Measurements from ENCODE around the gene SNX6. TPM values are rescaled to one million over a fixed set of nuclear protein-coding genes. Genes with fewer than 3 reads are reported as not detected.
"Not testable (repeated sequence)": the region's sequence is repeated elsewhere in the genome, so short reads cannot be mapped to it uniquely, and the experiment has no call there.

The SNX6 gene
- total RNA-seq, 1 donor from 2014 or later, result 365 TPM

DNA sequence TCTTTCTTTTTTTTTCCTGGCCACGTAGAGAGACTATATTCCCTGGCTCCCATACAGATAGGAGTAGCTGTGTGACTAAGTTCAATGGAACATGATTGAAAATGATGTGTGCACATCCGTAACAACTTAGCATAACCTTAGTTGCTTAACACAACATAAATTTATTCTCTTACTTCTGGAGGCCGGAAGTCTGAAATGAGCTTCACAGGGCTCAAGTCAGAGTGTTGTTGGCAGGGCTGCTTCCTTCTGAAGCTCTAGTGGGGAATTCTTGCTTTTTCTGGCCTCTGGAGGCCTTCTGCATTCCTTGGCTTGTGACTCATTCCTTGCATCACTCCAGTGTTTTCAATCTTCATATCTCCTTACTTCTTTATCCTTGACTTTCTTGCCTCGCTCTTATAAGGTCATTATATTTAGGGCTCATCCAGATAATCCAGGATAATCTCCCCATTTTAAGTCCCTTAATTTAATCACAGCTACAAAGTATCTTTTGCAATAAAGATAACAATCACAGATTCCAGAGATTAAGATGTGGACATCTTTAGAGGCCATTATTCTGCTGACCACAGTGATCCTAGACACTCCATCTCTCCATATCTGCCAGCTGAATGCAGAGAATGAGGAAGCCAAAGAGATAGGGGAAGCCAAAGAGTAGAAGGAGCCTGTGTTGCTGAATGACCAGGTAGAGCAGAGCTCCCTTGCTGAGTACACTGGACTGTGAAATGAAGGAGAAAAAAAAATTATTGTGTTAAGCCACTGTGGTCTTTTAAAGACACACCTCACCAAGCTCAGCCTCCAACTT, 21.0 kb upstream of the SNX6 start:
- Histone ChIP-seq H3K4me1 (no peaks in the 10 kb centered on the region), H3K9ac (no peak overlapping the region), H3F3A (ENCODE audit: low read depth) (no peaks in the 10 kb centered on the region), H3K4me2 (no peak overlapping the region), H3K9me3 (ENCODE audit: low read depth) (no peaks in the 10 kb centered on the region), H4K20me1 (ENCODE audit: low read depth) (no peaks in the 10 kb centered on the region), H3K36me3 (no peaks in the 10 kb centered on the region), H3K27ac (no peak overlapping the region), H3K27me3 (no peaks in the 10 kb centered on the region), H2AFZ (replicated peaks) (no peak overlapping the region), H3K4me3 (no peak overlapping the region), H3K79me2 (ENCODE audit: low read depth) (no peaks in the 10 kb centered on the region)
- Mint-ChIP-seq H3K4me1 (no peaks in the 10 kb centered on the region), H3K36me3 (no peaks in the 10 kb centered on the region), H3K27ac (no peak overlapping the region), H3K9me3 (no peaks in the 10 kb centered on the region), H3K27me3 (ENCODE audit: insufficient read depth, low read depth) (peaks cover 4% of the 10 kb centered on the region), H3K4me3 (no peak overlapping the region)
- no peak for DNase-seq (ENCODE audit: low spot score)
- TF ChIP-seq EZH2phosphoT487 (IDR thresholded peaks at IDR 0.05), result no peak
- TF ChIP-seq, protein P1, sequence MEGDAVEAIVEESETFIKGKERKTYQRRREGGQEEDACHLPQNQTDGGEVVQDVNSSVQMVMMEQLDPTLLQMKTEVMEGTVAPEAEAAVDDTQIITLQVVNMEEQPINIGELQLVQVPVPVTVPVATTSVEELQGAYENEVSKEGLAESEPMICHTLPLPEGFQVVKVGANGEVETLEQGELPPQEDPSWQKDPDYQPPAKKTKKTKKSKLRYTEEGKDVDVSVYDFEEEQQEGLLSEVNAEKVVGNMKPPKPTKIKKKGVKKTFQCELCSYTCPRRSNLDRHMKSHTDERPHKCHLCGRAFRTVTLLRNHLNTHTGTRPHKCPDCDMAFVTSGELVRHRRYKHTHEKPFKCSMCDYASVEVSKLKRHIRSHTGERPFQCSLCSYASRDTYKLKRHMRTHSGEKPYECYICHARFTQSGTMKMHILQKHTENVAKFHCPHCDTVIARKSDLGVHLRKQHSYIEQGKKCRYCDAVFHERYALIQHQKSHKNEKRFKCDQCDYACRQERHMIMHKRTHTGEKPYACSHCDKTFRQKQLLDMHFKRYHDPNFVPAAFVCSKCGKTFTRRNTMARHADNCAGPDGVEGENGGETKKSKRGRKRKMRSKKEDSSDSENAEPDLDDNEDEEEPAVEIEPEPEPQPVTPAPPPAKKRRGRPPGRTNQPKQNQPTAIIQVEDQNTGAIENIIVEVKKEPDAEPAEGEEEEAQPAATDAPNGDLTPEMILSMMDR (IDR thresholded peaks at IDR 0.05), result no peak
- no peak for TF ChIP-seq EZH2 (IDR thresholded peaks at IDR 0.05)

DNA sequence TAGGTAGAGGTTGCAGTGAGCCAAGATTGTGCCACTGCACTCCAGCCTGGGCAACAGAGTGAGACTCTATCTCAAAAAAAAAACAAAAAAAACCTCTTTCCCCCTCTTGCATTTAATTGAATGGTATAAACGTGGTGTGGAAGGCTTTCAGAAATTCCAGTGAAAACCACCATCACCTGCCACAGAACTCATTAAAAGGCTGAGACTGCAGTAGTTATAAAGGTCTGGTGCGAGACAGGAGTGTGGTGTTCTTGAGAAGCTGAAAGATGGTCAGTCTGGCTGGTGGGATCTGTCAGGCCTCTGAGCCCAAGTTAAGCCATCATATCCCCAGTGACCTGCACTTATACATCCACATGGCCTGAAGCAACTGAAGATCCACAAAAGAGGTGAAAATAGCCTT, 20.1 kb upstream of the SNX6 start:
- H3K4me3 ChIP-seq; DNase-seq (ENCODE audit: low spot score); H2AFZ ChIP-seq (replicated peaks); H3K4me2 ChIP-seq; H3K36me3 ChIP-seq; H3K9me3 Mint-ChIP-seq; H3K27me3 ChIP-seq; H3K4me3 Mint-ChIP-seq; H3K9me3 ChIP-seq (ENCODE audit: low read depth); H3K27me3 Mint-ChIP-seq (ENCODE audit: insufficient read depth, low read depth); H3K36me3 Mint-ChIP-seq; H3K27ac Mint-ChIP-seq; H4K20me1 ChIP-seq (ENCODE audit: low read depth); H3K27ac ChIP-seq; H3K9ac ChIP-seq; H3K4me1 ChIP-seq; H3K79me2 ChIP-seq (ENCODE audit: low read depth); H3K4me1 Mint-ChIP-seq; H3F3A ChIP-seq (ENCODE audit: low read depth): not testable (repeated sequence)

DNA sequence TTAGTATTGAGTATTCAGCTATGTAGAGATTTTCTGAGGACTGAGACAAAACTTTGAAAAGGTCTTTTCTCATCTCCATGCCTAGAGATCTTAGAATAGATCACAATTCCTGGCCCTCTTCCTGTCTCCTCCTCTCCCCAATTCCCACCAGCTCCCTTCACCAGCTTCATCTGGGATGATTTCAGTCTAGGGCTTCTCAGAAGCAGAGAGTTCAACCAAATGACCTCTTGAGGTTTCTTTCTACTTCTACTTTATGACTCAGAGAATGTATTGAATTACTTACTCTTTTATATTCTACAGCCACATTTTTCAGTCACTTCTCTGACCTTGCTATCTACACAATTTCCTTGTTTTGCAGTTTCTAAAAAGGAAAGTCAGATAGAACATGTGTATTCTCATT, 19.4 kb upstream of the SNX6 start:
- Histone ChIP-seq H3K27me3 (no peaks in the 10 kb centered on the region), H3K27ac (no peak overlapping the region), H4K20me1 (ENCODE audit: low read depth) (no peaks in the 10 kb centered on the region), H3K4me1 (no peaks in the 10 kb centered on the region), H2AFZ (replicated peaks) (peak overlapping the region; percentile 42), H3K4me2 (no peak overlapping the region), H3K4me3 (no peak overlapping the region), H3K9me3 (ENCODE audit: low read depth) (no peaks in the 10 kb centered on the region), H3F3A (ENCODE audit: low read depth) (no peaks in the 10 kb centered on the region), H3K9ac (no peak overlapping the region), H3K36me3 (no peaks in the 10 kb centered on the region), H3K79me2 (ENCODE audit: low read depth) (no peaks in the 10 kb centered on the region)
- Mint-ChIP-seq H3K9me3 (no peaks in the 10 kb centered on the region), H3K27me3 (ENCODE audit: insufficient read depth, low read depth) (peaks cover 4% of the 10 kb centered on the region), H3K4me3 (no peak overlapping the region), H3K36me3 (no peaks in the 10 kb centered on the region), H3K4me1 (no peaks in the 10 kb centered on the region), H3K27ac (no peak overlapping the region)
- TF ChIP-seq EZH2phosphoT487 (IDR thresholded peaks at IDR 0.05) (no peak), EZH2 (IDR thresholded peaks at IDR 0.05) (no peak)
- TF ChIP-seq, protein P1 (IDR thresholded peaks at IDR 0.05), result no peak
- DNase-seq (ENCODE audit: low spot score), result no peak

DNA sequence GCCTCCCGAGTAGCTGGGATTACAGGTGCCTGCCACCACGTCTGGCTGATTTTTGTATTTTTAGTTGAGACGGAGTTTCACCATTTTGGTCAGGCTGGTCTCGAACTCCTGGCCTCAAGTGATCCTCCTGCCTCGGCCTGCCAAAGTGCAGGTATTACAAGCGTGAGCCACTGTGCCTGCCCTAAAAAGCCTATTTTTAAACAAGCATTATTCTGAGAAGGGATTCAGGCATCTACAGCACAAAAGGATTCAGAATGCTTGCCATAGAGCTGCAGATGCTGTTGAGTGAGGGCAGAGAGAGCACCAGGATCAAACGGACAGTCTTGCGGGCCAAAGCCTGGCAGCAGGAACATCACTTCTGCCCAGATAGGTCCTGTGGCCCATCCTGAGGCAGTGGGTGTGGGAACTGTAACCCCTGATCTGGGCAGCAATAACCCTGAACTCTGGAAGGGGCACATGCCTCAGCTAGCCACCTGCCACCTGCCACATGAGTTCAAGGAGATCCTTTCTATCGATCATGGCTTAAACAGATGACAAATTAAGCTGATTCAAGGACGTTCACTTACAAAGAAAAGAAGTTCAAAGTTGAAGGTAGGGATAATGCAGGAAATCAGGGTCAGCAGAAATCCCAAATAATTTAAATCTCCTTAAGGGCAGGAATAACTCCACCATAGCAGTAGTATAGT, 16.8 kb upstream of the SNX6 start:
- H3K4me2 ChIP-seq, result no peak overlapping the region
- no peak overlapping the region for H2AFZ ChIP-seq (replicated peaks)
- no peaks in the 10 kb centered on the region for H3F3A ChIP-seq (ENCODE audit: low read depth)
- Mint-ChIP-seq H3K27ac (no peak overlapping the region), H3K9me3 (no peaks in the 10 kb centered on the region), H3K4me3 (no peak overlapping the region), H3K4me1 (no peaks in the 10 kb centered on the region), H3K27me3 (ENCODE audit: insufficient read depth, low read depth) (peaks cover 4% of the 10 kb centered on the region), H3K36me3 (no peaks in the 10 kb centered on the region)
- no peak overlapping the region for H3K27ac ChIP-seq
- H3K36me3 ChIP-seq, result no peaks in the 10 kb centered on the region
- DNase-seq (ENCODE audit: low spot score), result no peak
- no peak overlapping the region for H3K4me3 ChIP-seq
- TF ChIP-seq, protein P1 (IDR thresholded peaks at IDR 0.05), result no peak
- TF ChIP-seq EZH2 (IDR thresholded peaks at IDR 0.05) (no peak), EZH2phosphoT487 (IDR thresholded peaks at IDR 0.05) (no peak)
- H3K27me3 ChIP-seq, result no peaks in the 10 kb centered on the region
- no peaks in the 10 kb centered on the region for H3K9me3 ChIP-seq (ENCODE audit: low read depth)
- no peak overlapping the region for H3K9ac ChIP-seq
- H4K20me1 ChIP-seq (ENCODE audit: low read depth), result no peaks in the 10 kb centered on the region
- H3K4me1 ChIP-seq, result no peaks in the 10 kb centered on the region
- H3K79me2 ChIP-seq (ENCODE audit: low read depth), result no peaks in the 10 kb centered on the region

All from neural progenitor cell (in vitro differentiated cells).